ENCODE results near the gene SLC28A1.

SLC28A1 gene

GRCh38 chr15:84946772-84947489, 62.5 kb downstream of the SLC28A1 start:
- DNase-seq = no peak

DNA sequence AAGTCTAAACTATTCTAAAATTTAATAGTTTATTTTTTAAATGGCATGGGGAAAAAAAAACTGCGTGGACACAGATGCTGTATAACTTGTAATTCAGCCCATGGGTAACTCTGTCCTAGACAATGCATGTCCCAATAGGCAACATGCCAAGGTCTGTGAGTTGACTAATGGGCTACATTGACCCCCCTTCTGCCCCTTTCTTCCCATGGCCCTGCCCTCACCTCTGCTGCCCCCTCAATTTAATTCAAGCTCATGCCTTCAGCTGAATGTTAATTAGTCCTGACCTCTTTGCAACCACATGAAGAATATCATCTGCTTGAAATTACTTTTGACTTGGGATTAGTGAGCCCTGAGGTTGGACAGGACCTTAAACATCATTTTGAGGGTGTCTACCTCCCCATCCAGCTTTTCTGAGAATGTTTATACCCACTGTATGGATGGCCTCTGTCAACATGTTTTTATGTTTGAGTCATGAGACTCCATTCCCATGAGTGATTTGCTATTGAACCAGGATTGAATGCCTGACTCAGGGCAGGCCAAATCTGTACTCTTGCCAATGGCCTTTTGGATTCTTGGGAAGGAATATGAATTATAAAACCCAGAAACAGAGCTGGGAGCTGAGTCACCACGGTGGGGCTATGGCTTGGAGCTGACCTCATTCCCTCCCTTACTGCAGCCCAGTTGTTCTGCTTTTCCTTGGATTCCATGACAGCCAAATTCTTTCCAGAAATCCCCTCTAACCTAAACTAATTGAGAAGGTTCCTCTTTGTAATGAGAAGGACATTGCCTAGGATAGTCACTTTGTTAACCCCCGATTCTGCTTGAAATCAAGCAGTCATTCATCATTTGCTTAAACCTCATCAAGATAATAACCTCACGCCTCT, 63.7 kb downstream of the SLC28A1 start:
- DNase-seq = no peak

DNA sequence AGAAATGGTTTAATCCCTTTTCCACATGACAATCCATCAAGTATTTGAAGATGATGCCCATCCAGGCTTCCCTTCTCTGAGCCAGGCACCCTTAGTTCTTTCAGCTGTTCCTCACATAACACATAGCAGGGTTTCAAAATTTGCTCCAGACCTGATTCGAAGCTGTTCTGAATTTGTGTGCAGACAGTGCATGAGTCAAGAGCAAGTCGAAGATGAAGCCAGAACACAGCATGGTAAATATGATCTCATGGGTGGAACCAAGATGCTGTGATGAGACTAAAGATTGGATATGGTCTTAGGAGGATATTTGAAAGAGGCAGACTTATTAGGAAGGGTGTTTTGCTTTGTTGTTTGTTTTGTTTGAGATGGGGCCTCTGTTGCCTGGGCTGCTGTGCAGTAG, 64.6 kb downstream of the SLC28A1 start:
- DNase-seq = no peak

GRCh38 chr15:84949845-84950569, 65.5 kb downstream of the SLC28A1 start:
- DNase-seq = no peak

DNA sequence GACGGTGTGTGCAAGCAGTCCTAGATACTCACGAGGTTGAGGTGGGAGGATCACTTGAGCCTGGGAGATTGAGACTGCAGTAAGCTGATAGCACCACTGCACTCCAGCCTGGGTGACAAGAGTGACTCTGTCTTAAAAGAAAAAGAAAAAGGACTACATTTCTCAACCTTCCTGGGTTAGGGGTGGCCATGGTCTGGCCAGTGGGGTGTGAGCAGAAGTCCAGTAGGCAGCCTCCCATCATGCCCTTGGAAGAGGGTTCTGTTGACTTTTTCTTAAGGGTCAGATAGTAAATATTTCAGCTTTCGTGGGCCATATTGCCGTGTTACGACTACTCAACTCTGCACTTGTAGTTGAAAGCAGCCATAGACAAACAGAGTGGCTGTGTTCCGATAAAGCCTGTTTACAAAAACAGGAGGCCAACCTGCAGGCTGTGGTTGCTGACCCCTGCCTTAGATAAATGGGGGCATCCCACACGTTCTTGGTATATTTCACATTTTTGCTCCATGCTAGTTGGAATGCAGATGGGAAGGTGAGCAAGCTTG, 66.2 kb downstream of the SLC28A1 start:
- no peak for DNase-seq

- DNase-seq = no peak
Observed at GRCh38 chr15:84951736-84952135, 67.3 kb downstream of the SLC28A1 start.

- DNase-seq = no peak
Observed at GRCh38 chr15:84953136-84953535, 68.7 kb downstream of the SLC28A1 start.

- DNase-seq = no peak
Observed at GRCh38 chr15:84953726-84954125, 69.3 kb downstream of the SLC28A1 start.

DNA sequence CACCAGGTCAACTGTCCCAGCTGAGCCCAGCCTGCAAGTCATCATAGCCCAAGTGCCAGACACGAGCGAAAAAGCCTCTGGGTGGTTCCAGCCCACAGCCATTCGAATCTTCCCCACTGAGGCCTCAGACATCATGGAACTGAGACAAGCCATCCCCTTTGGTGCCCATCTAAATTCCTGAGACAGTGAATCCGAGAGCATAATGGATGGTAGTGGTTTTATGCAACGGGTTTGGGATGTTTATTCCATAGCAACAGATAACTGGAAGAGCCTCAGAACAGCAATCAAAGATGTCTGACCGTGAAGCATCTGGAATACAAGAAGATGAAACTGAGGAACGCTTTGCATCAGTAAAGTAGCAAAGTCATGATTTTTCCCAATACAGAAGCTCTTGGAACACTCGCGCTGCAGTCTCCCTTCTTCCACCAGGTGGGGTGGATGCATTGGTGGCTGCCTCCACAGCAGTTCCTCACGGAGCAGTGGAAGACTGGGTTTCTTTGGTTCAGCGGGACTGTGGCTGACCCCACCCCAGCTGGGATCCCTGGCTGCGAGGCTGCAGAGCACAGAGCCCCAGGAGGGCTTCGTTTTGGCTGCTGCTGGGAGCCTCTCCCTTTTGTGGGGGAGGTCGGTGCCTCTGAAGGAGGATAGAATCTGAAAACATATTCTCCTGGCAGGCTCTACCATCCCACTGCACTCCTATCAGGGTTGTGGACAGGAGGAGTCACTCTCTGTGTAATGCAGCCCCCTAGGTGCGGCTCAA, 70.8 kb downstream of the SLC28A1 start:
- DNase-seq = peak; percentile 56

DNA sequence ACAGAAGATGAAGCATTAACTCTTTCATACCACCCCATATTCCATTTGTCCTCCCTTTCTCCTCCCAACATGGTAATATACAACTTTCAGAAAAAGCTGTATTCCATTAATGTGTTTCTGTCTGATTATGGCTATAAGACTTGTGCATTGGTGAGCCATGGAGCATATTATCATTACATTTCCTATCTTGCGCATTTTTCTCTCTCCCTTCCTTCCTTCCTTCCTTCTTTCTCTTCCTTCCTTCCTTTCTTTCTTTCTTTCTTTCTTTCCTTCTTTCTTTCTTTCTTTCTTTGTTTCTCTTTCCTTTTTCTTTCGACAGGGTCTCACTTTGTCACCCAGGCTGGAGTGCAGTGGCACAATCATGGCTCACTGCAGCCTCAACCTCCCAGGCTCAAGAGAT, 71.7 kb downstream of the SLC28A1 start:
- no peak for DNase-seq

GRCh38 chr15:84960391-84961113, 76.1 kb downstream of the SLC28A1 start:
- DNase-seq = no peak

DNA sequence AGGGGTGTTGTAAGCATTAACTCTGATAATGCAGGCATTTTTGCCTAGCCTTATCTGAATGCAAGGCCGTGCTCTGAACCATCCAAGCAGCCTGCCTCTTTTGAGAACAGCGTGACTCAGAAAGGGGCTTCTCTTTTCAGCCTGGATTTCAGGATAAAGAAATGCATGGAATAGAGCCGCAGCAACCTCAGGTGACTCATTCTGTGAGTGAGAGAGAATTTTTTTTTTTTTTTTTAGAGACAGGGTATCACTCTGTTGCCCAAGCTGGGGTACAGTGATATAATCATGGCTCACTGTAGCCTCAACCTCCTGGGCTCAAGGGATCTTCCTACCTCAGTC, 76.6 kb downstream of the SLC28A1 start:
- no peak for DNase-seq

- DNase-seq = no peak
Observed at GRCh38 chr15:84961707-84962106, 77.2 kb downstream of the SLC28A1 start.

DNA sequence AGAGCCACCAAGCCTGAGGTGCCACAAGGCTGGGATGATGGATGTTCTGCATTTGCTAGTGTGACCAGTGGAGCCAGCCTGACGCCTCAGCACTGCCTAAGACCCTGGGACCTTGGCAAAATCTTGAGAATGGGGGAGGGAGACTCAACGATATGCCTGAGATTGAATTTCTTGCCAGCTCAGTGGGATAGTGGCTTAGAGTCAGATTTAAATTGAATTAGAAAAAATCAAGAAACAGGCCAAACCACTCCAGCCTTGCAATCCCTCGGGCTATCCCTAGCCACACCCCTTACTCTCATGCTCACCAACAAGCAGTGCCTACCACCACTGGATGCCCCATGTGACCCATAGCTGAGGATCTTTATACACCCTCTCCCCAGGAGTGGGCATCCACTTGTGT, 78.5 kb downstream of the SLC28A1 start:
- DNase-seq = no peak

GRCh38 chr15:84967380-84967779, 82.9 kb downstream of the SLC28A1 start:
- no peak for DNase-seq

- no peak for DNase-seq
Observed at GRCh38 chr15:84968301-84968700, 83.8 kb downstream of the SLC28A1 start.

- DNase-seq = no peak
Observed at GRCh38 chr15:84969257-84969656, 84.8 kb downstream of the SLC28A1 start.

GRCh38 chr15:84970843-84971242, 86.4 kb downstream of the SLC28A1 start:
- DNase-seq = no peak

DNA sequence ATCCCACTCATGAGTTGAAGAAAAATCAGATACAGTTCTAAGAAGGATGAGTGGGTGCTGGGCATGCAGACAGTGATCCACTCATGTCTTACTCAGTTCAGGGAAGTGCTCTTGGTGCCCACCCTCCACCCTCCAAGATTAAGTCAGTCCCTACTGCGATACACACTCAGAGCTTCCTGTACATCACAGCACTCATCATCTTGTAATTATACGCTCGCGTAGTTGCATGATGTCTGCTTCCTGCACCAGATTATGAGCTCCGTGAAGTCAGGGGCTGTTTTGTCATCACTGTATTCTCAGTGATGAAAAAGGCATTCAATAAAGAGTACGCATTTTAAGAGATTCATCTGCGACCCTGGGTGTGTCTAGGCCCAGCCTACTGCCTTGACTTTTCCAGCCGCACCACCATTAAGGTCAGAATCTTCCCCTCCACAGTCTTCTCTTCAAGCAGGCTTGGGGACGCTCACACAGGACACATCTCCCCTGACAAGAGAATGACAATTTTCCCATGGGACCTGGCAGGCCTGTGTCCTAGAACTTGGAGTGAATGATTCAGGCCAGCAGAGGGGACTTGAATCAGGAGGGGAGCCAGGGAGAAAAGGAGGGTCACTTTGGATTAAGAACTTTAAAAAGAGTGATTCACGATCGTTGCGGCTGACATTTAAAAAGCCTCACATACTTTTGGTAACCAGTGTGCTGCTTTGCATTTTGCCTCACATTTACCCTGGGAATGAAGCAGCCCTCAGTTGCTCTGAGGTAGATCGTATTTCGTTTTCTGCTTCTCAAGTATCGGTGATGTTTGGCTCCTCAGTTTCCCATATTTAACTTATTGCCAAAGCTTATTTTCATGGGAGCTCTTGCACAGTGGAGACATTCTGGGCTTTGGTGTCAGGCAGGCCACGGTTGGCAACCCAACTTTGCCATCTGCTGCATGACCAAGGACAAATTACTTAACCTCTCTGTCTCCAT, 89.3 kb downstream of the SLC28A1 start:
- no peak for DNase-seq

- no peak for DNase-seq
Observed at GRCh38 chr15:84975871-84976351, 91.4 kb downstream of the SLC28A1 start.
